ENCODE results near the gene IGFBP4.

DNA sequence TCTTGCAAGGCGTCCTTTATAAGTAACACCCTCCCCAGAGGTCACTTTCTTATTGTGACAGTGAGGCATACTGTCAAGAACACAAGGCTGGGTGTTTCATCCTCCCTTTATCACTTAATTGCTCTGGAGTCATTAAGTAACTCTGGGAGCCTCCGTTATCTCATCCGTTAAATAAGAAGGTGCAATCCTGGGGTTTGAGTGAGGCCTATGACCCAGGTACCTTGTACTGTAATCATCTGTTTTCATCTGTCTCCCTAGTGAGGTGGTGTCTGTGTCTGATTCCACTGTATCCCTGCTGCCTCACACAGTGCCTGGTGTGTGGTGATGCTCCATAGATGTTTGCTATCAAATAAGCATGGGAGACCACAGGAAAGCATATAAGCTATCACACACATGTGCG is 40.4 kb downstream of the IGFBP4 start:
- no peak for TF ChIP-seq CTCF (IDR thresholded peaks at IDR 0.05; ENCODE audit: low read depth, low read length, poor library complexity, severe bottlenecking)
- TF ChIP-seq EZH2phosphoT487 (IDR thresholded peaks at IDR 0.05; ENCODE audit: borderline replicate concordance, low read length): no peak

All from DOHH2 (cell line).